IMR-90 (cell line): ENCODE measurements around the gene CYB5R2. TPM values are rescaled to one million over a fixed set of nuclear protein-coding genes. Genes with fewer than 3 reads are reported as not detected.
A peak's percentile ranks its signal among the peaks of the same experiment; 100 is the strongest.

ENCODE experiments used
- ATAC-seq: fragments of 200-7000 bp; cut with Tn5 transposase; 2 replicates; pipeline ENCODE4 v1.9.1; 2020; ENCODE audit warnings: low read depth, mild to moderate bottlenecking, moderate library complexity
- BruUV-seq: library from RNA; stranded (reverse); fragments of 400-500 nt; replicated peaks from 2 replicates; lab custom pipeline; 2021; lab: Mats Ljungman, UMichigan
- CTCF ChIA-PET: fragments of 300-600 bp; formaldehyde crosslinking; extraction: SDS; loops from one replicate; lab custom pipeline; 2021; ENCODE audit warnings: antibody characterized with exemption; lab: Yijun Ruan, JAX
- POLR2A ChIA-PET: fragments of 300-600 bp; sonication (Branson Sonifier 250); formaldehyde crosslinking; loops from one replicate; lab custom pipeline; 2022; ENCODE audit warnings: antibody characterized with exemption; ENCODE audit not compliant: unreplicated experiment; lab: Charles Lee
- DNase-seq: peaks from one replicate; pipeline ENCODE4 v3.0.0; 2013
- H2AFZ ChIP-seq: replicated peaks from 2 replicates; pipeline ENCODE3; 2013; ENCODE audit warnings: low read length, mild to moderate bottlenecking; ENCODE audit not compliant: poor library complexity
- H2AK5ac ChIP-seq: 2 replicates; pipeline ENCODE4 v1.6.1; 2013; ENCODE audit warnings: low read depth, low read length, inconsistent platforms
- H2AK9ac ChIP-seq: replicated peaks from 2 replicates; pipeline ENCODE3; 2013; ENCODE audit warnings: mild to moderate bottlenecking, low read depth, low read length, moderate library complexity; ENCODE audit not compliant: poor library complexity
- H2BK120ac ChIP-seq: 2 replicates; pipeline ENCODE4 v1.6.1; 2013; ENCODE audit warnings: low read depth, low read length, inconsistent platforms
- H2BK15ac ChIP-seq: 3 replicates; pipeline ENCODE4 v1.6.1; 2013; ENCODE audit warnings: low read depth, low read length, inconsistent platforms
- H2BK20ac ChIP-seq: 2 replicates; pipeline ENCODE4 v1.6.1; 2013; ENCODE audit warnings: low read depth, mild to moderate bottlenecking, inconsistent platforms, low read length, moderate library complexity
- H2BK5ac ChIP-seq: 2 replicates; pipeline ENCODE4 v1.6.1; 2013; ENCODE audit warnings: mild to moderate bottlenecking, low read depth, low read length, inconsistent platforms; ENCODE audit not compliant: poor library complexity, severe bottlenecking
- H3K14ac ChIP-seq: replicated peaks from 2 replicates; pipeline ENCODE4 v1.6.1; 2013; ENCODE audit warnings: low read depth, low read length, inconsistent platforms
- H3K18ac ChIP-seq: 2 replicates; pipeline ENCODE4 v1.6.1; 2013; ENCODE audit warnings: low read depth, low read length, control low read depth
- H3K23ac ChIP-seq: 2 replicates; pipeline ENCODE4 v1.6.1; 2013; ENCODE audit warnings: low read depth, low read length, inconsistent platforms
- H3K27ac ChIP-seq: 2 replicates; pipeline ENCODE4 v1.5.1; 2013; ENCODE audit warnings: mild to moderate bottlenecking, control low read depth, low read length; ENCODE audit not compliant: insufficient read depth
- H3K27me3 ChIP-seq: 2 replicates; pipeline ENCODE4 v1.6.1; 2013; ENCODE audit warnings: low read length; ENCODE audit not compliant: control insufficient read depth, insufficient read depth
- H3K36me3 ChIP-seq: 2 replicates; pipeline ENCODE4 v1.6.1; 2013; ENCODE audit warnings: low read length, mixed read lengths; ENCODE audit not compliant: control insufficient read depth, insufficient read depth
- H3K4ac ChIP-seq: 2 replicates; pipeline ENCODE4 v1.6.1; 2013; ENCODE audit warnings: low read depth, low read length, inconsistent platforms
- H3K4me1 ChIP-seq: 2 replicates; pipeline ENCODE4 v1.6.1; 2013; ENCODE audit warnings: low read length, mixed read lengths; ENCODE audit not compliant: control insufficient read depth, insufficient read depth
- H3K4me2 ChIP-seq: 2 replicates; pipeline ENCODE4 v1.6.1; 2013; ENCODE audit warnings: low read depth, mild to moderate bottlenecking, control low read depth, low read length, moderate library complexity
- H3K4me3 ChIP-seq: 2 replicates; pipeline ENCODE4 v1.5.1; 2013; ENCODE audit warnings: low read depth, mild to moderate bottlenecking, control low read depth, low read length, moderate library complexity; ENCODE audit not compliant: insufficient read depth
- H3K56ac ChIP-seq: 2 replicates; pipeline ENCODE4 v1.6.1; 2013; ENCODE audit warnings: low read length, inconsistent platforms; ENCODE audit not compliant: insufficient read depth; ENCODE audit errors: extremely low read depth
- H3K79me1 ChIP-seq, 2 experiments: 2 replicates each; pipeline ENCODE4 v1.6.1; 2013; ENCODE audit warnings: low read length in 2 of 2, inconsistent platforms in 1 of 2, low read depth in 1 of 2
- H3K9ac ChIP-seq: 2 replicates; pipeline ENCODE4 v1.6.1; 2013; ENCODE audit warnings: low read depth, low read length, control low read depth
- H3K9me1 ChIP-seq: 2 replicates; pipeline ENCODE4 v1.6.1; 2013; ENCODE audit warnings: low read length, inconsistent platforms; ENCODE audit not compliant: insufficient read depth
- H3K9me3 ChIP-seq: 2 replicates; pipeline ENCODE4 v1.6.1; 2013; ENCODE audit warnings: low read length; ENCODE audit not compliant: control insufficient read depth, insufficient read depth
- H4K20me1 ChIP-seq: 2 replicates; pipeline ENCODE4 v1.6.1; 2013; ENCODE audit warnings: low read length, inconsistent platforms; ENCODE audit not compliant: insufficient read depth
- H4K5ac ChIP-seq: 2 replicates; pipeline ENCODE4 v1.6.1; 2013; ENCODE audit warnings: mild to moderate bottlenecking, low read depth, low read length, control low read depth
- H4K8ac ChIP-seq, 2 experiments: 2 replicates each; pipeline ENCODE4 v1.6.1; 2013; ENCODE audit warnings: low read depth in 2 of 2, low read length in 2 of 2, control low read depth in 1 of 2, inconsistent platforms in 1 of 2
- H4K91ac ChIP-seq: 2 replicates; pipeline ENCODE4 v1.6.1; 2013; ENCODE audit warnings: low read depth, low read length, inconsistent platforms; ENCODE audit not compliant: insufficient read depth
- BHLHE40 ChIP-seq: fragments of 150-350 bp; IDR thresholded peaks from 2 replicates; pipeline ENCODE4 v1.6.1; 2016; ENCODE audit warnings: mild to moderate bottlenecking, low read depth, low read length
- FOS ChIP-seq: fragments of 150-350 bp; IDR thresholded peaks from 2 replicates; pipeline ENCODE4 v1.6.1; 2016; ENCODE audit warnings: low read depth, low read length
- MAFK ChIP-seq: IDR thresholded peaks from 2 replicates; pipeline ENCODE4 v1.6.1; 2012; ENCODE audit warnings: low read depth, low read length, improper control_type of control experiment
- NFE2L2 ChIP-seq: fragments of 150-350 bp; IDR thresholded peaks from 2 replicates; pipeline ENCODE4 v1.6.1; 2016; ENCODE audit warnings: low read depth, mild to moderate bottlenecking, low read length
- WGBS, 2 experiments: methylation state at CpG; one replicate each; pipeline versions ENCODE4 v1.1.5 to v1.1.7; 2013; ENCODE audit warnings: missing lambda C conversion rate in 2 of 2; ENCODE audit not compliant: insufficient read length in 1 of 2; ENCODE audit errors: extremely low coverage in 2 of 2; 5-methylcytosine and 5-hydroxymethylcytosine counted together
- dilution Hi-C: fragments of 300-500 bp; cut with HindIII; formaldehyde crosslinking; loops from one replicate; pipeline ENCODE4 v1.14.3; 2018; ENCODE audit warnings: low sequenced_read_pairs; ENCODE audit not compliant: unreplicated experiment
- in situ Hi-C: fragments of 300-500 bp; cut with MboI; formaldehyde crosslinking; loops from 3 replicates; pipeline ENCODE4 v1.14.3; 2019; ENCODE audit warnings: low sequenced_read_pairs, inconsistent platforms, mixed read lengths
- intact Hi-C: fragments of 100-400 bp; cut with micrococcal nuclease; formaldehyde crosslinking; loops from 2 replicates; pipeline ENCODE4 v1.10.0; 2022
- polyA plus RNA-seq, 3 experiments: library from polyadenylated mRNA; depleted of rRNA; stranded (reverse); fragments of >200 nt; gene quantifications; 2 replicates each; pipeline ENCODE4 v1.2.3, GENCODE V29; 2012; ENCODE audit warnings: low replicate concordance in 1 of 3
- total RNA-seq: library from RNA; depleted of rRNA; stranded (reverse); fragments of >200 nt; gene quantifications from 2 replicates; pipeline ENCODE4 v1.2.3, GENCODE V29; 2012

Gene CYB5R2
- total and polyA plus RNA-seq, 2 of the 4 experiments (the other 2 are of a cell fraction), result 4.5 to 4.7 TPM

- ChIA-PET POLR2A (no interaction called here), CTCF (interaction anchor here (0.9 to 1.2 kb wide), 3 partner anchors 10 to 96 kb away, joined by 3 to 4 read pairs (median 3); no protein-coding TSS in a partner anchor)
- BruUV-seq, result no TSS peak
- Histone ChIP-seq H3K36me3 (no peaks in the 10 kb centered on the region), H3K9ac (no peak overlapping the region), H3K14ac (no peak overlapping the region), H4K20me1 (no peaks in the 10 kb centered on the region), H3K9me3 (no peaks in the 10 kb centered on the region), H3K4me2 (no peak overlapping the region), H2BK120ac (no peak overlapping the region), H3K27me3 (no peaks in the 10 kb centered on the region), H3K18ac (no peak overlapping the region), H3K4me1 (no peaks in the 10 kb centered on the region), H2BK5ac (no peak overlapping the region), H3K4me3 (no peak overlapping the region), H2AK5ac (no peak overlapping the region), H2BK20ac (no peak overlapping the region), H3K4ac (no peak overlapping the region), H4K5ac (no peak overlapping the region), H4K91ac (no peak overlapping the region), H3K27ac (no peak overlapping the region), H2AFZ (no peak overlapping the region), H2AK9ac (no peak overlapping the region), H3K56ac (no peak overlapping the region), H4K8ac (no peak overlapping the region), H3K79me1 (no peaks in the 10 kb centered on the region), H3K23ac (no peak overlapping the region), H3K9me1 (no peaks in the 10 kb centered on the region), H2BK15ac (no peak overlapping the region)
- DNase-seq, result peak; percentile 26
- peak; percentile 51 for ATAC-seq
- in situ Hi-C loops (no loop called here), dilution Hi-C loops (no loop called here), intact Hi-C loops (no loop called here)
- WGBS, 2 experiments, result no CpG with 5 or more reads among the region's 2 CpGs
- TF ChIP-seq FOS (no peak), MAFK (no peak), BHLHE40 (no peak), NFE2L2 (no peak)
Observed at GRCh38 chr11:7667460-7667859, 5.8 kb downstream of the CYB5R2 start.
